GM23338 (cell line): Measurements from ENCODE around the gene ALG14.

Source experiments
- CTCF ChIP-seq, 2 experiments: fragments of 200-600 bp in 1 of 2; sonication (generic) in 1 of 2; conservative IDR thresholded peaks; 2 replicates each; pipeline versions ENCODE4 v1.5.1 to v1.6.1; 2016 to 2017; ENCODE audit warnings: antibody characterized with exemption in 2 of 2, low read depth in 2 of 2, mild to moderate bottlenecking in 2 of 2, moderate library complexity in 1 of 2
- ETS1 ChIP-seq: IDR thresholded peaks from 2 replicates; pipeline ENCODE4 v1.6.1; 2016; ENCODE audit warnings: antibody characterized with exemption
- EZH2 ChIP-seq: fragments of 200-600 bp; sonication (generic); IDR thresholded peaks from one replicate; pipeline ENCODE4 v1.8.0; 2017; ENCODE audit warnings: antibody characterized with exemption, mild to moderate bottlenecking, low read depth; ENCODE audit not compliant: unreplicated experiment
- EZH2phosphoT487 ChIP-seq: fragments of 200-600 bp; sonication (generic); IDR thresholded peaks from one replicate; pipeline ENCODE4 v1.8.1; 2018; ENCODE audit warnings: antibody characterized with exemption; ENCODE audit not compliant: unreplicated experiment
- JUNB ChIP-seq: IDR thresholded peaks from one replicate; pipeline ENCODE4 v1.6.1; 2016; ENCODE audit warnings: antibody characterized with exemption; ENCODE audit not compliant: unreplicated experiment
- POLR2AphosphoS5 ChIP-seq: IDR thresholded peaks from 2 replicates; pipeline ENCODE4 v1.6.1; 2016; ENCODE audit warnings: antibody characterized with exemption, low read depth
- REST ChIP-seq: IDR thresholded peaks from one replicate; pipeline ENCODE4 v1.6.1; 2018; ENCODE audit warnings: antibody characterized with exemption; ENCODE audit not compliant: unreplicated experiment

- TF ChIP-seq POLR2AphosphoS5 (no peak), CTCF (conservative IDR thresholded peaks at IDR 0.05; ENCODE audit: low read depth in 2 of 2) (no peak), EZH2phosphoT487 (no peak), EZH2 (no peak), REST (no peak), ETS1 (no peak), JUNB (no peak)
Measured at GRCh38 chr1:94981575-94981973, 91.2 kb downstream of the ALG14 start.
